ENCODE results near the gene ARSH. TPM values are rescaled to one million over a fixed set of nuclear protein-coding genes. Genes with fewer than 3 reads are reported as not detected.

Gene ARSH
- total and polyA plus RNA-seq, 2 donors (not counting 1 experiment from before 2014, with no cell fraction given) = not detected

DNA sequence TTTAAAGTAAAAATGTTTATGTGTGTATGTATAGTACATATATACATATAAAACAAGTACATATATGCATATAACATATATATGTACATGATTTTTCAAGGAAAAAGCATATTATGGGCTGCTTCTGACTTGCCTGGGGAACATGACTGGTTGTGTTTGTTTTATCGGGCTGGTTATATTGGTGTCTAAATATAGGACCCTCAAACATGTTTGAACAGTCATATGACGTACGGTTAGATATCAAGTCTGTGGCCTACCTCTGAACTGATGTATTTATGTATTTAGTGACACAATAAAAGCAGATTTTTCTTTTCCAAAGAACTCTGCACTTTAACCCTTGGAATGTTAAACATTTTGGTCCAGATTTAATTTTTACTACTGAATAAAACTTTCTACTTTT, 39.3 kb upstream of the ARSH start:
- Histone ChIP-seq H4K20me1 (ENCODE audit: control insufficient read depth, insufficient read depth, low read length, poor library complexity, severe bottlenecking) (no peaks in the 10 kb centered on the region), H2AFZ (ENCODE audit: insufficient read depth, low read depth, low read length, poor library complexity, severe bottlenecking) (no peak overlapping the region), H3K9me3 (ENCODE audit: control extremely low read depth in 1 of 3, control insufficient read depth in 2 of 3, insufficient read depth in 1 of 3, low read length in 2 of 3) (peaks cover 0 to 5% (median 0%) of the 10 kb centered on the region in 3 donors), H3K27me3 (replicated peaks in 1 of 4; ENCODE audit: control extremely low read depth in 1 of 4, control insufficient read depth in 3 of 4, insufficient read depth in 4 of 4, low read length in 3 of 4) (no peaks in the 10 kb centered on the region), H3K4me1 (ENCODE audit: control insufficient read depth in 2 of 2, insufficient read depth in 2 of 2, low read length in 2 of 2) (no peaks in the 10 kb centered on the region), H3K4me3 (ENCODE audit: control extremely low read depth in 1 of 5, extremely low read depth in 1 of 5, insufficient read depth in 1 of 5, low read depth in 2 of 5, low read length in 4 of 5) (no peak overlapping the region), H3K36me3 (replicated peaks in 1 of 2; ENCODE audit: control extremely low read depth in 1 of 2, control insufficient read depth in 1 of 2, extremely low read depth in 1 of 2, insufficient read depth in 2 of 2, low read length in 1 of 2) (no peaks in the 10 kb centered on the region), H3K4me2 (replicated peaks; ENCODE audit: low read depth, low read length, poor library complexity, severe bottlenecking) (no peak overlapping the region), H3K79me2 (ENCODE audit: control insufficient read depth, insufficient read depth, low read length) (no peaks in the 10 kb centered on the region), H3K27ac (ENCODE audit: low read length in 2 of 2) (no peak overlapping the region), H3K9ac (ENCODE audit: low read length) (no peak overlapping the region)
- no peak overlapping the region for H3K4me3 Mint-ChIP-seq
- intact Hi-C loops (cut with micrococcal nuclease) = no loop called here
- H3K9me3 Mint-ChIP-seq (ENCODE audit: insufficient read depth) = no peaks in the 10 kb centered on the region
- no peak overlapping the region for H3K27ac Mint-ChIP-seq
- ChIA-PET CTCF (no interaction called here), POLR2A (no interaction called here)
- H3K27me3 Mint-ChIP-seq = no peaks in the 10 kb centered on the region
- ATAC-seq (ENCODE audit: low read depth) (no peak), DNase-seq (no peak)
- TF ChIP-seq, protein P1, sequence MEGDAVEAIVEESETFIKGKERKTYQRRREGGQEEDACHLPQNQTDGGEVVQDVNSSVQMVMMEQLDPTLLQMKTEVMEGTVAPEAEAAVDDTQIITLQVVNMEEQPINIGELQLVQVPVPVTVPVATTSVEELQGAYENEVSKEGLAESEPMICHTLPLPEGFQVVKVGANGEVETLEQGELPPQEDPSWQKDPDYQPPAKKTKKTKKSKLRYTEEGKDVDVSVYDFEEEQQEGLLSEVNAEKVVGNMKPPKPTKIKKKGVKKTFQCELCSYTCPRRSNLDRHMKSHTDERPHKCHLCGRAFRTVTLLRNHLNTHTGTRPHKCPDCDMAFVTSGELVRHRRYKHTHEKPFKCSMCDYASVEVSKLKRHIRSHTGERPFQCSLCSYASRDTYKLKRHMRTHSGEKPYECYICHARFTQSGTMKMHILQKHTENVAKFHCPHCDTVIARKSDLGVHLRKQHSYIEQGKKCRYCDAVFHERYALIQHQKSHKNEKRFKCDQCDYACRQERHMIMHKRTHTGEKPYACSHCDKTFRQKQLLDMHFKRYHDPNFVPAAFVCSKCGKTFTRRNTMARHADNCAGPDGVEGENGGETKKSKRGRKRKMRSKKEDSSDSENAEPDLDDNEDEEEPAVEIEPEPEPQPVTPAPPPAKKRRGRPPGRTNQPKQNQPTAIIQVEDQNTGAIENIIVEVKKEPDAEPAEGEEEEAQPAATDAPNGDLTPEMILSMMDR (IDR thresholded peaks at IDR 0.05) = no peak
- TF ChIP-seq EZH2 (IDR thresholded peaks at IDR 0.05; ENCODE audit: borderline replicate concordance, insufficient read depth, low read depth, low read length, poor library complexity, severe bottlenecking) = no peak
- WGBS (ENCODE audit: insufficient coverage) = no CpG with 5 or more reads among the region's 3 CpGs
- H3K4me1 Mint-ChIP-seq = peaks cover 3% of the 10 kb centered on the region

DNA sequence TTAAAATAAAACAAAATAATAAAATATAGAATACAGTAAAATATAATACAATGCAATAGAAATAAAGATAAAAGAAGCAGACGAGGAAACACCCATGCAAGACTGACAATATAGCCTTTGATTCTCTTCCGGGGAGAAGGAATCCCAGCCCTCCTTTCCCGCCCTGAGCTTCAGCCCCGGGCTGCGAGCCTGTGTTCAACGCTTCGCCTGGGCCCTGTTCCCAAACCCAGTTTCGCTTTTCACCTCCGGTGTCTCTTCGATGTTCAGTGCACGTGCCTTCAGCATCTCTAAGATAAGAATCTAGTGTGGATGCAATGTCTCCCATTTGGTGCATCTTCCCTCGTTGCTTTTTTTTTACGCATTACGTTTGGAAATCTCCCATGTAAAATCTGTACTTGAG, 38.8 kb upstream of the ARSH start:
- WGBS (ENCODE audit: insufficient coverage) = 100% methylated on average over 1 of the region's 14 CpGs

More for the DNA sequence above, 38.8 kb upstream of the ARSH start:
- intact Hi-C loops (cut with micrococcal nuclease) = no loop called here
- ChIA-PET POLR2A (no interaction called here), CTCF (no interaction called here)
- H3K27me3 ChIP-seq (replicated peaks in 1 of 4; ENCODE audit: control extremely low read depth in 1 of 4, control insufficient read depth in 3 of 4, insufficient read depth in 4 of 4, low read length in 3 of 4) = no peaks in the 10 kb centered on the region
- DNase-seq (no peak), ATAC-seq (ENCODE audit: low read depth) (no peak)
- H3K27ac ChIP-seq (ENCODE audit: low read length in 2 of 2) = no peak overlapping the region
- H3K36me3 ChIP-seq (replicated peaks in 1 of 2; ENCODE audit: control extremely low read depth in 1 of 2, control insufficient read depth in 1 of 2, extremely low read depth in 1 of 2, insufficient read depth in 2 of 2, low read length in 1 of 2) = no peaks in the 10 kb centered on the region
- H3K4me1 Mint-ChIP-seq = peaks cover 3% of the 10 kb centered on the region
- H3K27me3 Mint-ChIP-seq = no peaks in the 10 kb centered on the region
- no peaks in the 10 kb centered on the region for H3K4me1 ChIP-seq (ENCODE audit: control insufficient read depth in 2 of 2, insufficient read depth in 2 of 2, low read length in 2 of 2)
- no peaks in the 10 kb centered on the region for H4K20me1 ChIP-seq (ENCODE audit: control insufficient read depth, insufficient read depth, low read length, poor library complexity, severe bottlenecking)
- no peak overlapping the region for H2AFZ ChIP-seq (ENCODE audit: insufficient read depth, low read depth, low read length, poor library complexity, severe bottlenecking)
- H3K4me3 ChIP-seq (ENCODE audit: control extremely low read depth in 1 of 5, extremely low read depth in 1 of 5, insufficient read depth in 1 of 5, low read depth in 2 of 5, low read length in 4 of 5) = no peak overlapping the region
- no peaks in the 10 kb centered on the region for H3K9me3 Mint-ChIP-seq (ENCODE audit: insufficient read depth)
- H3K4me3 Mint-ChIP-seq = no peak overlapping the region
- no peak overlapping the region for H3K9ac ChIP-seq (ENCODE audit: low read length)
- H3K27ac Mint-ChIP-seq = no peak overlapping the region
- H3K9me3 ChIP-seq (ENCODE audit: control extremely low read depth in 1 of 3, control insufficient read depth in 2 of 3, insufficient read depth in 1 of 3, low read length in 2 of 3) = peaks cover 0 to 5% (median 0%) of the 10 kb centered on the region in 3 donors
- no peak overlapping the region for H3K4me2 ChIP-seq (replicated peaks; ENCODE audit: low read depth, low read length, poor library complexity, severe bottlenecking)
- TF ChIP-seq EZH2 (IDR thresholded peaks at IDR 0.05; ENCODE audit: borderline replicate concordance, insufficient read depth, low read depth, low read length, poor library complexity, severe bottlenecking) = no peak
- TF ChIP-seq, protein P1 (IDR thresholded peaks at IDR 0.05) = no peak
- no peaks in the 10 kb centered on the region for H3K79me2 ChIP-seq (ENCODE audit: control insufficient read depth, insufficient read depth, low read length)
